ENCODE measurements around the gene HORMAD2. TPM values are rescaled to one million over a fixed set of nuclear protein-coding genes. Genes with fewer than 3 reads are reported as not detected.

HORMAD2 gene
- total RNA-seq, 1 donor from 2014 or later, result not detected

DNA sequence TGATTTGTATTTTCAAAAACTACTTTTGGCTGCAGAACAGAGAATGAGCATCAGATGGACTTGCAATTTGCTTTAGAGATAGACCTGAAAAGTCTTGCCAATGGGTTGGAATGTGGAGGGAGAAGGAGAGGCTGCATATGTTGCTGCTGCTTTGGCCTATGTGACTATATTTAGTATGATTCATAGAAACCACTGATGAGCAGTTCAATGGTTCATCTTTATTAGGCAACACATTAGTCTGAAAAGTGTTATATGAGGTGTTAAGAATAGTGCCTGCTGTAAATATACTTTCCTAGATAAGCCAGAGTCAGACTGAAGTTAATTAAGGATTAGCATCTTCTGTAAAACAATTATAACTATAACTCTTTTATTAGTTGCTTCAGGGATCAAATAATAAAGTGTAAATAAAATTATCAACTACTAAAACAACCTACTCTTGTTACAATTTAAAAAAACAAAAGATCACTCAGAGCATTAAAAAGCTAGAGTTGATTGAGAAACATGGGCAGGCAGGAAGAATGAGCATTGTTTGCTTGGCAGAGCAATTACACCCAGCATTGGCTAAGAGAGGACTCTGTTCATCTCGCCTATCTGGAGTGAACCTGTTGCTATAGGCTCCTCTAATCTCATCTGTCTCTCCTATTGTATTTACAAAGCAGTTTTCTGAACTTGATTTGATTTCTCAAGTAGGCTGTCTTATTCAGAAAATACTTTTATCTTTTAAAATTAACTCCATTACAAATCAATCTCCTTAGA lies 36.3 kb downstream of the HORMAD2 start:
- no peaks in the 10 kb centered on the region for H3K9me3 Mint-ChIP-seq (ENCODE audit: unreplicated experiment)
- no peak overlapping the region for H3K4me3 Mint-ChIP-seq (ENCODE audit: unreplicated experiment)
- H3K27ac Mint-ChIP-seq (ENCODE audit: unreplicated experiment), result no peak overlapping the region
- TF ChIP-seq, protein P1, sequence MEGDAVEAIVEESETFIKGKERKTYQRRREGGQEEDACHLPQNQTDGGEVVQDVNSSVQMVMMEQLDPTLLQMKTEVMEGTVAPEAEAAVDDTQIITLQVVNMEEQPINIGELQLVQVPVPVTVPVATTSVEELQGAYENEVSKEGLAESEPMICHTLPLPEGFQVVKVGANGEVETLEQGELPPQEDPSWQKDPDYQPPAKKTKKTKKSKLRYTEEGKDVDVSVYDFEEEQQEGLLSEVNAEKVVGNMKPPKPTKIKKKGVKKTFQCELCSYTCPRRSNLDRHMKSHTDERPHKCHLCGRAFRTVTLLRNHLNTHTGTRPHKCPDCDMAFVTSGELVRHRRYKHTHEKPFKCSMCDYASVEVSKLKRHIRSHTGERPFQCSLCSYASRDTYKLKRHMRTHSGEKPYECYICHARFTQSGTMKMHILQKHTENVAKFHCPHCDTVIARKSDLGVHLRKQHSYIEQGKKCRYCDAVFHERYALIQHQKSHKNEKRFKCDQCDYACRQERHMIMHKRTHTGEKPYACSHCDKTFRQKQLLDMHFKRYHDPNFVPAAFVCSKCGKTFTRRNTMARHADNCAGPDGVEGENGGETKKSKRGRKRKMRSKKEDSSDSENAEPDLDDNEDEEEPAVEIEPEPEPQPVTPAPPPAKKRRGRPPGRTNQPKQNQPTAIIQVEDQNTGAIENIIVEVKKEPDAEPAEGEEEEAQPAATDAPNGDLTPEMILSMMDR (IDR thresholded peaks at IDR 0.05; ENCODE audit: unreplicated experiment), result no peak
- DNase-seq (ENCODE audit: low spot score), result no peak
- no peaks in the 10 kb centered on the region for H3K36me3 Mint-ChIP-seq (ENCODE audit: low read depth, unreplicated experiment)
- H3K4me1 Mint-ChIP-seq (ENCODE audit: unreplicated experiment), result peaks cover 4% of the 10 kb centered on the region
- peaks cover 2% of the 10 kb centered on the region for H3K27me3 Mint-ChIP-seq (ENCODE audit: unreplicated experiment)

DNA sequence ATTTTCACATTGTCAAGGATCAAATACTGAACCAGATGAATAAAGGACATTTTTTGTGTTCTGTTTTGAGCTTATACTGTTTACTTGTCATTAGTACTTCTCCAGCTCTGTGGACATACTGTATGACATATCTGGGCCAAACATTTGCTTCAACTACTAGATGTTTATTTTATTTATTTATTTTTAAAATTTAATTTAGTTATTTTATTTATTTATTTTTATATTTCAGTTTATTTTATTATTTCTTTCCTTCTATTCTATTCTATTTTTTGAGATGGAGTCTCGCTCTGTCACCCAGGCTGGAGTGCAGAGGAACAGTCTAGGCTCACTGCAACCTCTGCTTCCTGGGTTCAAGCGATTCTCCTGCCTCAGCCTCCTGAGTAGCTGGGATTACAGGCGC lies 37.0 kb downstream of the HORMAD2 start:
- Mint-ChIP-seq H3K4me1 (ENCODE audit: unreplicated experiment) (peaks cover 4% of the 10 kb centered on the region), H3K27ac (ENCODE audit: unreplicated experiment) (no peak overlapping the region), H3K4me3 (ENCODE audit: unreplicated experiment) (no peak overlapping the region), H3K27me3 (ENCODE audit: unreplicated experiment) (peaks cover 2% of the 10 kb centered on the region), H3K36me3 (ENCODE audit: low read depth, unreplicated experiment) (no peaks in the 10 kb centered on the region), H3K9me3 (ENCODE audit: unreplicated experiment) (no peaks in the 10 kb centered on the region)
- TF ChIP-seq, protein P1 (IDR thresholded peaks at IDR 0.05; ENCODE audit: unreplicated experiment), result no peak
- no peak for DNase-seq (ENCODE audit: low spot score)

DNA sequence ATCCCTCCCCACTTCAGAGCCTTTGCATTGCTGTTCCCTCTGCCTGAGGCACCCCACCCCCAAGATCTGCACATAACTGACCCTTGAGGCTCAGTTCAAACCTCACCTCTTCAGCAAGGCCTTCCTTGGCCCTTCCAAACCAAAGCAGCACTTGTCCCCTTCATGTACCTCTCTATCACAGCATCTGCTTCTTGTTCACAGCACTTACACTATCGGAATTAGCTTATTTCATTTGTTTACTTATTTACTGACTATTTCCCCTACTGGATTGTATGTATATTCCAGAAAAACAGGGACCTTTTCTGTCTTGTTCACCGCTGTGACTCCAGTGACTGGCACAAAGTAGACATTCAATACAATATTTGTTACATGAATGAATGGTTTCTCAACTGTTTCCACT lies 38.0 kb downstream of the HORMAD2 start:
- no peak overlapping the region for H3K27ac Mint-ChIP-seq (ENCODE audit: unreplicated experiment)
- DNase-seq (ENCODE audit: low spot score), result no peak
- peaks cover 4% of the 10 kb centered on the region for H3K4me1 Mint-ChIP-seq (ENCODE audit: unreplicated experiment)
- TF ChIP-seq, protein P1 (IDR thresholded peaks at IDR 0.05; ENCODE audit: unreplicated experiment), result no peak
- no peak overlapping the region for H3K4me3 Mint-ChIP-seq (ENCODE audit: unreplicated experiment)
- H3K27me3 Mint-ChIP-seq (ENCODE audit: unreplicated experiment), result peaks cover 2% of the 10 kb centered on the region
- H3K36me3 Mint-ChIP-seq (ENCODE audit: low read depth, unreplicated experiment), result no peaks in the 10 kb centered on the region
- H3K9me3 Mint-ChIP-seq (ENCODE audit: unreplicated experiment), result no peaks in the 10 kb centered on the region

DNA sequence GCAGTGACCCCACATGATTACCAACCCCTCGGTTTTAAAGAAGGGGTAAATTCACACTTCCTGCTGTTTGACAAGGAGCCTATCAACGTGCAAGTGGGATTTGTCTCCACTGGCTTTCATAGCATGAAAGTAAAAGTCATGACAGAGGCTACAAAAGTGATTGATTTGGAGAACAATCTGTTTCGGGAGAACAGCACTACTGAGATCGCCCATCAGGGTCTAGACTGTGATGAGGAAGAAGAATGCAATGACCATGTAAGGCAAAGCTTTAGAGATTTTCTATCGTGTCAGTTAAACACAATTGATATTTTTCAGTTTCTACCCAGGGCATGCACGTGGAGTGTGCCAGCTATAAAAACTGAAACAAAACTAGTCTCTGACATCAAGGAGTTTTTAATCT lies 41.7 kb downstream of the HORMAD2 start:
- no peak overlapping the region for H3K4me3 Mint-ChIP-seq (ENCODE audit: unreplicated experiment)
- H3K9me3 Mint-ChIP-seq (ENCODE audit: unreplicated experiment), result no peaks in the 10 kb centered on the region
- no peak for DNase-seq (ENCODE audit: low spot score)
- no peaks in the 10 kb centered on the region for H3K27me3 Mint-ChIP-seq (ENCODE audit: unreplicated experiment)
- H3K4me1 Mint-ChIP-seq (ENCODE audit: unreplicated experiment), result peaks cover 4% of the 10 kb centered on the region
- TF ChIP-seq, protein P1 (IDR thresholded peaks at IDR 0.05; ENCODE audit: unreplicated experiment), result no peak
- H3K27ac Mint-ChIP-seq (ENCODE audit: unreplicated experiment), result no peak overlapping the region
- no peaks in the 10 kb centered on the region for H3K36me3 Mint-ChIP-seq (ENCODE audit: low read depth, unreplicated experiment)

DNA sequence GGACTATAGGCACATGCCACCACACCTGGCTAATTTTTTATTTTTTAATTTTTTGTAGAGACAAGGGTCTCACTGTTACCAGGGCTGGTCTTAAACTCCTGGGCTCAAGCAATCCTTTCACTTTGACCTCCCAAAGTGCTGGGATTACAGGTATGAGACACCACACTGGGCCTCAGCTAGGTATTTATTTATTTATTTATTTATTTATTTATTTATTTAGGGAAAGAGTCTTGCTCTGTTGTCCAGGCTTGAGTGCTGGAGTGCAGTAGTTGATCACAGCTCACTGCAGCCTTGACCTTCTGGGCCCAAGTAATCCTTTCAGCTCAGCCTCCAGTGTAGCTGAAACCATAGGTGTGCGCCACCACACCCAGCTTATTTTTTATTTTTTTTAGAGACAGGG lies 43.2 kb downstream of the HORMAD2 start:
- H3K4me3 Mint-ChIP-seq (ENCODE audit: unreplicated experiment), result no peak overlapping the region
- H3K27me3 Mint-ChIP-seq (ENCODE audit: unreplicated experiment), result no peaks in the 10 kb centered on the region
- no peaks in the 10 kb centered on the region for H3K4me1 Mint-ChIP-seq (ENCODE audit: unreplicated experiment)
- no peak for DNase-seq (ENCODE audit: low spot score)
- no peak overlapping the region for H3K27ac Mint-ChIP-seq (ENCODE audit: unreplicated experiment)
- TF ChIP-seq, protein P1 (IDR thresholded peaks at IDR 0.05; ENCODE audit: unreplicated experiment), result no peak
- no peaks in the 10 kb centered on the region for H3K36me3 Mint-ChIP-seq (ENCODE audit: low read depth, unreplicated experiment)
- no peaks in the 10 kb centered on the region for H3K9me3 Mint-ChIP-seq (ENCODE audit: unreplicated experiment)

Data from endothelial cell (in vitro differentiated cells).